HG03108 (cell line): ENCODE measurements around the gene TUBA1C.
"Not testable (repeated sequence)": the region's sequence is repeated elsewhere in the genome, so short reads cannot be mapped to it uniquely, and the experiment has no call there.

Source experiments
- ATAC-seq: cut with Tn5 transposase; IDR thresholded peaks from one replicate; pipeline ENCODE4 v1.9.1; 2021; ENCODE audit warnings: moderate library complexity; ENCODE audit not compliant: unreplicated experiment

The TUBA1C gene

GRCh38 chr12:49255456-49255855 lies 9.4 kb upstream of the TUBA1C start:
- ATAC-seq, result not testable (repeated sequence)

GRCh38 chr12:49255857-49256637 lies 8.8 kb upstream of the TUBA1C start:
- no peak for ATAC-seq

GRCh38 chr12:49257508-49258184 lies 7.2 kb upstream of the TUBA1C start:
- not testable (repeated sequence) for ATAC-seq

GRCh38 chr12:49259452-49259851 lies 5.4 kb upstream of the TUBA1C start:
- no peak for ATAC-seq

- ATAC-seq, result no peak
These were observed 4.7 kb upstream of the TUBA1C start for GRCh38 chr12:49260166-49260565.

GRCh38 chr12:49260571-49261363 lies 4.1 kb upstream of the TUBA1C start:
- ATAC-seq, result no peak

GRCh38 chr12:49261721-49262120 lies 3.2 kb upstream of the TUBA1C start:
- no peak for ATAC-seq

GRCh38 chr12:49263400-49263763 lies 1.5 kb upstream of the TUBA1C start:
- no peak for ATAC-seq

- peak; percentile 16 for ATAC-seq
These were observed 413 bp upstream of the TUBA1C start for GRCh38 chr12:49264466-49264872.

- not testable (repeated sequence) for ATAC-seq
These were observed 4.3 kb downstream of the TUBA1C start for GRCh38 chr12:49269191-49269590.

- no peak for ATAC-seq
These were observed 8.2 kb downstream of the TUBA1C start for GRCh38 chr12:49272790-49273725.

- no peak for ATAC-seq
These were observed 9.0 kb downstream of the TUBA1C start for GRCh38 chr12:49273726-49274395.

- ATAC-seq, result no peak
These were observed 9.7 kb downstream of the TUBA1C start for GRCh38 chr12:49274396-49275069.

- no peak for ATAC-seq
These were observed 11.7 kb downstream of the TUBA1C start for GRCh38 chr12:49276304-49277290.

- ATAC-seq, result no peak
These were observed 12.6 kb downstream of the TUBA1C start for GRCh38 chr12:49277466-49277865.

GRCh38 chr12:49279706-49280159 lies 14.9 kb downstream of the TUBA1C start:
- ATAC-seq, result no peak

- not testable (repeated sequence) for ATAC-seq
These were observed 15.7 kb downstream of the TUBA1C start for GRCh38 chr12:49280545-49280944.

GRCh38 chr12:49282302-49282701 lies 17.4 kb downstream of the TUBA1C start:
- no peak for ATAC-seq
